ENCODE measurements around the gene RALY.

The RALY gene

GRCh38 chr20:33999025-33999649 is 5.4 kb downstream of the RALY start:
- ChIA-PET CTCF (interaction anchor here (1.0 kb wide), 1 partner anchor 13 kb away, joined by 4 read pairs; no protein-coding TSS in a partner anchor), POLR2A (interaction anchor here (0.6 kb wide), 1 partner anchor 347 kb away, joined by 6 read pairs; no protein-coding TSS in a partner anchor)
- no peak for DNase-seq (ENCODE audit: extremely low spot score)
- TF ChIP-seq CTCF (IDR thresholded peaks at IDR 0.05; ENCODE audit: control extremely low read depth, extremely low read depth, low read depth, missing control alignments), result no peak

- ChIA-PET CTCF (interaction anchor here (1.2 to 1.4 kb wide), 2 partner anchors 10 to 13 kb away, joined by 3 to 11 read pairs; no protein-coding TSS in a partner anchor), POLR2A (interaction anchor here (1.1 kb wide), 1 partner anchor 8 kb away, joined by 4 read pairs; no protein-coding TSS in a partner anchor)
- no peak for TF ChIP-seq CTCF (IDR thresholded peaks at IDR 0.05; ENCODE audit: control extremely low read depth, extremely low read depth, low read depth, missing control alignments)
- no peak for DNase-seq (ENCODE audit: extremely low spot score)
Measured at GRCh38 chr20:34001378-34001777, 7.7 kb downstream of the RALY start.

- CTCF ChIA-PET, result interaction anchor here (0.7 to 1.9 kb wide), 3 partner anchors 10 to 127 kb away, joined by 3 to 9 read pairs (median 3); partner anchors contain the start of gene RALY
- POLR2A ChIA-PET, result interaction anchor here (1.1 to 1.5 kb wide), 2 partner anchors 10 to 11 kb away, joined by 3 to 7 read pairs; partner anchors contain the start of gene RALY
- TF ChIP-seq CTCF (IDR thresholded peaks at IDR 0.05; ENCODE audit: control extremely low read depth, extremely low read depth, low read depth, missing control alignments), result no peak
- no peak for DNase-seq (ENCODE audit: extremely low spot score)
Measured at GRCh38 chr20:34004227-34004626, 10.5 kb downstream of the RALY start.

GRCh38 chr20:34004790-34005457 is 11.2 kb downstream of the RALY start:
- ChIA-PET CTCF (interaction anchor here (0.7 to 1.9 kb wide), 3 partner anchors 11 to 128 kb away, joined by 3 to 9 read pairs (median 3); partner anchors contain the start of gene RALY), POLR2A (interaction anchor here (0.7 to 1.5 kb wide), 3 partner anchors 10 to 1226 kb away, joined by 3 to 7 read pairs (median 3); partner anchors contain the start of gene RALY)
- TF ChIP-seq CTCF (IDR thresholded peaks at IDR 0.05; ENCODE audit: control extremely low read depth, extremely low read depth, low read depth, missing control alignments), result no peak
- DNase-seq (ENCODE audit: extremely low spot score), result no peak

- TF ChIP-seq CTCF (IDR thresholded peaks at IDR 0.05; ENCODE audit: control extremely low read depth, extremely low read depth, low read depth, missing control alignments), result no peak
- CTCF ChIA-PET, result interaction anchor here (1.2 kb wide), 1 partner anchor 15 kb away, joined by 4 read pairs; no protein-coding TSS in a partner anchor
- DNase-seq (ENCODE audit: extremely low spot score), result no peak
- POLR2A ChIA-PET, result interaction anchor here (1.1 to 1.5 kb wide), 2 partner anchors 13 to 49 kb away, joined by 3 to 8 read pairs; partner anchors contain the start of gene RALY
Measured at GRCh38 chr20:34006619-34007018, 12.9 kb downstream of the RALY start.

- CTCF ChIA-PET, result interaction anchor here (0.8 to 0.9 kb wide), 2 partner anchors 13 to 207 kb away, joined by 3 read pairs; no protein-coding TSS in a partner anchor
Measured at GRCh38 chr20:34008477-34008876, 14.8 kb downstream of the RALY start.

More at GRCh38 chr20:34008477-34008876, 14.8 kb downstream of the RALY start:
- POLR2A ChIA-PET, result interaction anchor here (1.2 kb wide), 1 partner anchor 15 kb away, joined by 3 read pairs; no protein-coding TSS in a partner anchor
- TF ChIP-seq CTCF (IDR thresholded peaks at IDR 0.05; ENCODE audit: control extremely low read depth, extremely low read depth, low read depth, missing control alignments), result no peak
- no peak for DNase-seq (ENCODE audit: extremely low spot score)
